GM10248 (cell line): Measurements from ENCODE around the gene LCAT.
A peak's percentile ranks its signal among the peaks of the same experiment; 100 is the strongest.

Experiments
- CTCF ChIA-PET: fragments of 300-600 bp; sonication (Branson Sonifier 250); formaldehyde crosslinking; extraction: SDS; loops from one replicate; lab custom pipeline; 2021; ENCODE audit warnings: antibody characterized with exemption; lab: Yijun Ruan, JAX
- POLR2A ChIA-PET: fragments of 350-650 bp; sonication (Branson Sonifier 250); formaldehyde crosslinking; extraction: SDS; loops from one replicate; lab custom pipeline; 2020; ENCODE audit warnings: antibody characterized with exemption; lab: Yijun Ruan, JAX
- DNase-seq: peaks from one replicate; pipeline ENCODE4 v3.0.0; 2012; ENCODE audit errors: extremely low spot score
- CTCF ChIP-seq: IDR thresholded peaks from 2 replicates; pipeline ENCODE4 v1.5.1; 2012; ENCODE audit warnings: mild to moderate bottlenecking, low read depth; ENCODE audit errors: extremely low read depth, missing control alignments, control extremely low read depth

LCAT gene, protein sequence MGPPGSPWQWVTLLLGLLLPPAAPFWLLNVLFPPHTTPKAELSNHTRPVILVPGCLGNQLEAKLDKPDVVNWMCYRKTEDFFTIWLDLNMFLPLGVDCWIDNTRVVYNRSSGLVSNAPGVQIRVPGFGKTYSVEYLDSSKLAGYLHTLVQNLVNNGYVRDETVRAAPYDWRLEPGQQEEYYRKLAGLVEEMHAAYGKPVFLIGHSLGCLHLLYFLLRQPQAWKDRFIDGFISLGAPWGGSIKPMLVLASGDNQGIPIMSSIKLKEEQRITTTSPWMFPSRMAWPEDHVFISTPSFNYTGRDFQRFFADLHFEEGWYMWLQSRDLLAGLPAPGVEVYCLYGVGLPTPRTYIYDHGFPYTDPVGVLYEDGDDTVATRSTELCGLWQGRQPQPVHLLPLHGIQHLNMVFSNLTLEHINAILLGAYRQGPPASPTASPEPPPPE

GRCh38 chr16:67943619-67944504 lies at the start of gene LCAT:
LCAT (minus strand) TSS chr16:67944120; CDS start chr16:67944101, 19 bp downstream.
- POLR2A ChIA-PET = no interaction called here
- no peak for DNase-seq
- CTCF ChIA-PET = interaction anchor here (1.2 to 1.9 kb wide), 4 partner anchors 9 to 28 kb away, joined by 3 to 7 read pairs (median 3); no protein-coding TSS in a partner anchor
- TF ChIP-seq CTCF = no peak

DNA sequence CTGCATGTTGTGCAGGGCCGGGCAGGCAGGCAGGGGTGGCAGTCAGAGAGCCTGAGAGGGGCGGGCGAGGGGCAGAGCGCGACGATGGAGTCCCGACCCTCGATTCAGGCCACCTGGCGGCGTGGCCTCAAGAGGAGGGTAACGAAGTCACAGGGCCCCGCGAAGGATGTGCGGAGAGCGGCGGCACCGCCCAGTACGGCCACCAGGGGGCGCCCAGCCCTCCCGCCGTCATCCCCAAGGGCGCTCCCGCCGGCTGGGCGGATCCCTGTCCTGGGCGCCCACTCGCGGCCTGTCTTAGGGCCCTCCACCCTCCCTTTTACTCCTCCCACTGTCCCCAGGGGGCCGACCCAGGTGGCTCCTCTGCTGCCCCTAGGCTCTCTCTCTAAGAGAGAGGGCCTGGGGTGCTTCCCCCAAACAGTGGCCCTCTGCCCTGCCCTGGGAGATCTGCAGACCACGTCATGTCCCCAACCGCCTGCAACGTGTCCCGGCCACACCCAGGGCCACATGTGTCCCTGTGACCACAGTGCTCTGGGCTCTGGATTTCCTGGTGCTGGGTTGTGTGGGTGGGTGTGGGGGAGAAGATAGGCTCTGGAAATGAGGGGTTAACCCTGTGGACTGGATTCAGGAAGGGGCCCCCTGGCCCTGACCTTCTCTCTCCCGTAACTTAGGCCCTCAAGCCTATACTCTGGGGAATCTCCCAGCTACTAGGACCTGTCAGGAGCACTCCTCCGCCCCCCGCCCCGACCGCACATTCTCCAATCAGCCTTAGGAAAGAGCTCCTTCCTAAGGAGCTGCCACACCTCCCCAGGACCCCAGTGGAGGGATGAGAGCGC lies 49.5 kb upstream of the LCAT start:
- ChIA-PET POLR2A (no interaction called here), CTCF (interaction anchor here (0.6 to 5.3 kb wide), 22 partner anchors 9 to 321 kb away, joined by 3 to 21 read pairs (median 4); partner anchors contain the start of gene NFATC3)
- DNase-seq = peak; percentile 89
- peak; percentile 93 for TF ChIP-seq CTCF

DNA sequence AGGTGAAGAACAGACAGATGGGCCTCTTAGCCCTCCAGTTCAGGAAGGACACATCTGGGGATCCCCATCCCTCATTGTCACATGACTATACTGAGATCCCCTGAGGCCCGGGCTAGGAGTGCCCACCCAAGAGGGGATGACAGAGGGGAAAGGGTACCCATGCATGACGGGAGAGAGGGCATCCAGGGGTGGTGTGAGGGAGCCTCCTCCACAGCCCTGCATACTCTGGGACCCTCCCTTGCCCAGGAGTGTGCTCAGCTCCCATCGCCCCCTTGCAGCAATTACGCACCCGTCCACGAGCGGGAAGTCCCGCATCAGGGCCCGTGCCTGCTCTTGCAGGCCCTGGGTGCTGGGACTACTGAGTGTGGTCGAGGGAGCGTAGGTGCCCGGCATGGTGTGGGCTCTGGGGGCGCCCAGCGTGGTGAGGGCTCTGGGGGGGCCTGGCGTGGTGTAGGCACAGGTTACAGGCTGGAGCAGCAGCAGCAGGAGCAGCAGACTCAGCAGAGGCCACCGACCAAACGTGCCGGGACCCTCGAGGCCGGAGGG lies 48.8 kb upstream of the LCAT start:
- peak; percentile 9 for TF ChIP-seq CTCF
- DNase-seq = no peak
- CTCF ChIA-PET = interaction anchor here (0.6 to 5.3 kb wide), 13 partner anchors 9 to 238 kb away, joined by 3 to 21 read pairs (median 5); partner anchors contain the start of genes DDX28, DPEP3 and DUS2
- POLR2A ChIA-PET = no interaction called here

- POLR2A ChIA-PET = no interaction called here
- DNase-seq = no peak
- no peak for TF ChIP-seq CTCF
- CTCF ChIA-PET = interaction anchor here (0.9 to 5.3 kb wide), 6 partner anchors 9 to 238 kb away, joined by 3 to 21 read pairs (median 3); partner anchors contain the start of gene DPEP3
These were observed 46.1 kb upstream of the LCAT start for GRCh38 chr16:67990018-67990386.

DNA sequence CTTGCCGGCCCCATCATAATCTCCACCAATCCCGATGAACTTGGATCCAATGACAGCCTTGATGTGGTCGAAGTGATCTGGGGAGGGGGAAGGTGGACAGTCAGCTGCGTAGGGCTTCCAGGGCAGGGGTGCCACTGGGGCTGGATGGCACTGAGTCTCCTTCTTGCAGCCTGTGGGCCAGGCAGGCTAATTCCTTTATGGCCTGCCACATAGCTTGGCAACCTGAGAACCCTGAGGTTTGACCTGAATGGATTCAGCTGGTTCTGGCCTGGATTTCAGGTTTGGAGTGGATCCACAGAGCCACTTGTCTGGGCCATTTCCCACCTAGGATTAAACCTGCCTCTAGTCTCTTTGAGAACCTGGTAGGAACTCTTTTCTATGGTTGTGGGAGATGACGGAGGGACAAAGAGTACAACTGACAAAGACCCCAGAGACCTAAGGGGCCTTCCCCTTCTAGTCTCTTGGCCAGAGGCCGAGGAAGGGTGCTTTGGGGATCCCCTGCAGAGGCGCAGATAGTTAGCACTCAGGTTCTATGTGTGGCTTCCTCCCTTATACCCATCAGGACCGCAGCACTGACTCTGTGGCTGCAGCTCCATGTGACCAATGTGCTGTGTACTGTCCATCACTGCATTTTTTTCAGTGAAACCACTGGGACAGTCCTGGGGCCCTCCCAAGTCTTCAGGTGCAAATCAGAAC lies 45.5 kb upstream of the LCAT start:
- POLR2A ChIA-PET = no interaction called here

More for the DNA sequence above, 45.5 kb upstream of the LCAT start:
- CTCF ChIA-PET = interaction anchor here (1.0 to 2.0 kb wide), 5 partner anchors 8 to 239 kb away, joined by 3 to 7 read pairs (median 3); no protein-coding TSS in a partner anchor
- DNase-seq = peak; percentile 53
- no peak for TF ChIP-seq CTCF
